Fibroblast of lung (primary cell): ENCODE data around the gene MYO18A. TPM values are rescaled to one million over a fixed set of nuclear protein-coding genes. Genes with fewer than 3 reads are reported as not detected.

Experiments
- DNase-seq, 2 donors: peaks; one replicate each; pipeline versions ENCODE4 v3.0.0 to v3.0.0-alpha.2; 2010; ENCODE audit warnings: low read depth in 2 of 2
- H2AFZ ChIP-seq: 2 replicates; pipeline ENCODE4 v1.5.1; 2012; ENCODE audit warnings: low read length, control low read depth, inconsistent platforms
- H3K27ac ChIP-seq: 2 replicates; pipeline ENCODE4 v1.5.1; 2011; ENCODE audit warnings: low read length, control low read depth; ENCODE audit not compliant: insufficient read depth
- H3K27me3 ChIP-seq: 2 replicates; pipeline ENCODE4 v1.5.1; 2011; ENCODE audit warnings: mild to moderate bottlenecking, low read length; ENCODE audit not compliant: control insufficient read depth, insufficient read depth
- H3K36me3 ChIP-seq: 2 replicates; pipeline ENCODE4 v1.5.1; 2011; ENCODE audit warnings: low read length; ENCODE audit not compliant: control insufficient read depth, insufficient read depth
- H3K4me1 ChIP-seq: 2 replicates; pipeline ENCODE4 v1.5.1; 2011; ENCODE audit warnings: low read length; ENCODE audit not compliant: control insufficient read depth, insufficient read depth; ENCODE audit errors: extremely low read depth
- H3K4me2 ChIP-seq: 2 replicates; pipeline ENCODE4 v1.5.1; 2011; ENCODE audit warnings: low read length, control low read depth; ENCODE audit not compliant: insufficient read depth; ENCODE audit errors: extremely low read depth
- H3K4me3 ChIP-seq, 4 experiments: fragments of 200-600 bp in 1 of 4; sonication (generic) in 1 of 4; replicated peaks in 1 of 4; 2 replicates each; pipeline ENCODE4 v1.5.1; 2011 to 2016; ENCODE audit warnings: low read length in 4 of 4, low read depth in 3 of 4, mild to moderate bottlenecking in 3 of 4, control low read depth in 2 of 4, inconsistent platforms in 1 of 4, mixed read lengths in 1 of 4; ENCODE audit not compliant: insufficient read depth in 1 of 4; ENCODE audit errors: control extremely low read depth in 1 of 4
- H3K79me2 ChIP-seq: 2 replicates; pipeline ENCODE4 v1.5.1; 2012; ENCODE audit warnings: mild to moderate bottlenecking, low read length, inconsistent platforms; ENCODE audit not compliant: control insufficient read depth, insufficient read depth
- H3K9ac ChIP-seq: 2 replicates; pipeline ENCODE4 v1.5.1; 2011; ENCODE audit warnings: mild to moderate bottlenecking, low read length, control low read depth; ENCODE audit not compliant: insufficient read depth
- H3K9me3 ChIP-seq: 2 replicates; pipeline ENCODE4 v1.5.1; 2012; ENCODE audit warnings: low read depth, low read length; ENCODE audit not compliant: control insufficient read depth, insufficient read depth
- H4K20me1 ChIP-seq: 2 replicates; pipeline ENCODE4 v1.5.1; 2011; ENCODE audit warnings: low read length; ENCODE audit not compliant: control insufficient read depth, insufficient read depth; ENCODE audit errors: extremely low read depth
- CTCF ChIP-seq, 2 donors: IDR thresholded peaks in 1 of 2; conservative IDR thresholded peaks in 1 of 2; 1 replicate in 1 of 2; 2 replicates in 1 of 2; pipeline ENCODE4 v1.5.1; 2011 to 2012; ENCODE audit warnings: low read length in 2 of 2, control low read depth in 1 of 2, inconsistent platforms in 1 of 2, low read depth in 1 of 2, mild to moderate bottlenecking in 1 of 2
- EZH2 ChIP-seq: IDR thresholded peaks from 2 replicates; pipeline ENCODE4 v1.5.1; 2012; ENCODE audit warnings: low read length, control low read depth, mild to moderate bottlenecking; ENCODE audit errors: missing control alignments
- polyA plus RNA-seq, 2 donors: library from polyadenylated mRNA; depleted of rRNA in 1 of 2; stranded (reverse) in 1 of 2; unstranded in 1 of 2; fragments of >200 nt; gene quantifications; 2 replicates each; pipeline ENCODE4 v1.2.1, GENCODE V29; 2011 to 2012; ENCODE audit warnings: missing spikeins in 1 of 2
- total RNA-seq: library from RNA; depleted of rRNA; stranded (reverse); fragments of >200 nt; gene quantifications from 2 replicates; pipeline ENCODE4 v1.2.1, GENCODE V29; 2014

MYO18A gene
- total and polyA plus RNA-seq, 2 donors (not counting 1 experiment from before 2014, with no cell fraction given): 11.7 to 133 TPM

- no peaks in the 10 kb centered on the region for H3K79me2 ChIP-seq
- no peak overlapping the region for H3K9ac ChIP-seq
- TF ChIP-seq EZH2 (no peak), CTCF (conservative IDR thresholded peaks at IDR 0.05 in 1 of 2, IDR thresholded peaks at IDR 0.05 in 1 of 2; ENCODE audit: low read depth in 1 of 2, low read length in 2 of 2) (no peak)
- no peak overlapping the region for H3K27ac ChIP-seq
- peaks cover 6% of the 10 kb centered on the region for H3K27me3 ChIP-seq
- no peaks in the 10 kb centered on the region for H3K36me3 ChIP-seq
- no peaks in the 10 kb centered on the region for H3K4me1 ChIP-seq
- H3K4me3 ChIP-seq: no peak overlapping the region
- H3K9me3 ChIP-seq: no peaks in the 10 kb centered on the region
- H3K4me2 ChIP-seq: no peak overlapping the region
- DNase-seq: no peak
- H4K20me1 ChIP-seq: no peaks in the 10 kb centered on the region
- no peak overlapping the region for H2AFZ ChIP-seq
Observed at GRCh38 chr17:29062215-29062614, 118.0 kb downstream of the MYO18A start.

- no peak overlapping the region for H3K4me2 ChIP-seq
- TF ChIP-seq CTCF (conservative IDR thresholded peaks at IDR 0.05 in 1 of 2, IDR thresholded peaks at IDR 0.05 in 1 of 2; ENCODE audit: low read depth in 1 of 2, low read length in 2 of 2) (no peak), EZH2 (no peak)
- no peak overlapping the region for H3K4me3 ChIP-seq
- H3K27ac ChIP-seq: no peak overlapping the region
- no peak for DNase-seq
- no peaks in the 10 kb centered on the region for H3K79me2 ChIP-seq
- no peaks in the 10 kb centered on the region for H3K4me1 ChIP-seq
- no peak overlapping the region for H3K9ac ChIP-seq
- H3K9me3 ChIP-seq: no peaks in the 10 kb centered on the region
- H3K36me3 ChIP-seq: no peaks in the 10 kb centered on the region
- H2AFZ ChIP-seq: no peak overlapping the region
- H3K27me3 ChIP-seq: peaks cover 11% of the 10 kb centered on the region
- H4K20me1 ChIP-seq: no peaks in the 10 kb centered on the region
Observed at GRCh38 chr17:29061036-29061435, 119.2 kb downstream of the MYO18A start.

GRCh38 chr17:29060475-29060874, 119.7 kb downstream of the MYO18A start:
- Histone ChIP-seq H3K9ac (no peak overlapping the region), H3K36me3 (no peaks in the 10 kb centered on the region), H3K79me2 (no peaks in the 10 kb centered on the region), H4K20me1 (no peaks in the 10 kb centered on the region), H3K27ac (no peak overlapping the region), H3K4me3 (no peak overlapping the region), H3K27me3 (peaks cover 14% of the 10 kb centered on the region), H3K4me1 (no peaks in the 10 kb centered on the region), H3K9me3 (no peaks in the 10 kb centered on the region), H2AFZ (no peak overlapping the region), H3K4me2 (no peak overlapping the region)
- no peak for DNase-seq
- TF ChIP-seq CTCF (conservative IDR thresholded peaks at IDR 0.05 in 1 of 2, IDR thresholded peaks at IDR 0.05 in 1 of 2; ENCODE audit: low read depth in 1 of 2, low read length in 2 of 2) (no peak), EZH2 (no peak)
